Transverse colon (tissue), 4 donors: ENCODE results near the gene C3orf52. TPM values are rescaled to one million over a fixed set of nuclear protein-coding genes. Genes with fewer than 3 reads are reported as not detected.

Experiments used
- DNase-seq: peaks from one replicate; pipeline ENCODE4 v3.0.0-alpha.2; 2019
- H3K27ac ChIP-seq, 4 donors: fragments of 200-600 bp; sonication (generic); 2 replicates each; pipeline ENCODE4 v1.5.1; 2016 to 2018; ENCODE audit warnings: inconsistent platforms in 4 of 4
- H3K27me3 ChIP-seq: fragments of 200-600 bp; sonication (generic); 2 replicates; pipeline ENCODE4 v1.5.1; 2017; ENCODE audit warnings: inconsistent platforms
- H3K36me3 ChIP-seq, 4 donors: fragments of 200-600 bp; sonication (generic); 2 replicates each; pipeline ENCODE4 v1.5.1; 2017 to 2019; ENCODE audit warnings: inconsistent platforms in 4 of 4
- H3K4me1 ChIP-seq, 4 donors: fragments of 200-600 bp; sonication (generic); 2 replicates each; pipeline ENCODE4 v1.5.1; 2017 to 2020; ENCODE audit warnings: inconsistent platforms in 4 of 4
- H3K4me3 ChIP-seq, 4 donors: fragments of 200-600 bp; sonication (generic); 1 replicate in 1 of 4; 2 replicates in 3 of 4; pipeline versions ENCODE4 v1.5.1 to v1.6.1; 2017 to 2019; ENCODE audit warnings: inconsistent platforms in 4 of 4
- H3K9me3 ChIP-seq, 2 donors: fragments of 200-600 bp; sonication (generic); 2 replicates each; pipeline ENCODE4 v1.5.1; 2017 to 2019; ENCODE audit warnings: inconsistent platforms in 2 of 2
- CTCF ChIP-seq, 5 experiments: fragments of 200-600 bp in 3 of 5; fragments of 450-650 bp in 2 of 5; sonication (generic) in 3 of 5; IDR thresholded peaks; 1 replicate in 2 of 5; 2 replicates in 3 of 5; pipeline ENCODE4 v1.5.1; 2016 to 2017; ENCODE audit warnings: antibody characterized with exemption in 5 of 5, inconsistent platforms in 3 of 5, mild to moderate bottlenecking in 2 of 5, moderate library complexity in 1 of 5
- EP300 ChIP-seq: sonication (generic); formaldehyde crosslinking; IDR thresholded peaks from one replicate; pipeline ENCODE4 v1.6.1; 2017; ENCODE audit warnings: antibody characterized with exemption, low read depth
- POLR2A ChIP-seq: fragments of 450-650 bp; IDR thresholded peaks from one replicate; pipeline ENCODE4 v1.6.1; 2016; ENCODE audit warnings: antibody characterized with exemption, mild to moderate bottlenecking, moderate library complexity
- POLR2AphosphoS5 ChIP-seq, 3 donors: sonication (generic); formaldehyde crosslinking; IDR thresholded peaks; one replicate each; pipeline ENCODE4 v1.6.1; 2016; ENCODE audit warnings: antibody characterized with exemption in 3 of 3
- whole genome bisulfite sequencing, 2 donors: methylation state at CpG; one replicate each; pipeline ENCODE4 v1.1.5; 2018; ENCODE audit warnings: low coverage in 1 of 2; 5-methylcytosine and 5-hydroxymethylcytosine counted together
- in situ Hi-C, 4 donors: fragments of 200-750 bp; cut with MboI; loops; one replicate each; pipeline versions ENCODE4 v1.15.0 to v1.15.1; 2017; ENCODE audit warnings: low sequenced_read_pairs in 3 of 4, low pct_ligation_motif_present in 1 of 4, low pct_unique_long_range_greater_than_20kb in 1 of 4
- intact Hi-C: fragments of 100-400 bp; cut with DNase I; formaldehyde crosslinking; loops from one replicate; pipeline ENCODE4 v1.15.1; 2023; ENCODE audit warnings: low total_unique reads
- total RNA-seq, 4 donors: library from RNA; depleted of rRNA; stranded (reverse); fragments of >200 nt; gene quantifications; one replicate each; pipeline ENCODE4 v1.1.0, GENCODE V29; 2016

Gene C3orf52
- total RNA-seq, 4 donors from 2014 or later: 26.9 to 65.7 (median 47.1) TPM

- WGBS, 2 donors: 71 to 72% methylated on average over 8 of the region's 8 CpGs
- DNase-seq: no peak
- Histone ChIP-seq H3K27ac (no peak overlapping the region), H3K9me3 (no peaks in the 10 kb centered on the region), H3K36me3 (no peaks in the 10 kb centered on the region), H3K4me3 (no peak overlapping the region), H3K4me1 (peaks cover 0 to 2% (median 0%) of the 10 kb centered on the region in 4 donors), H3K27me3 (no peaks in the 10 kb centered on the region)
- in situ Hi-C loops: no loop called here
- intact Hi-C loops: no loop called here
- TF ChIP-seq EP300 (no peak), CTCF (IDR thresholded peaks at IDR 0.05) (no peak), POLR2AphosphoS5 (IDR thresholded peaks at IDR 0.05) (no peak), POLR2A (no peak)
These were observed 37.3 kb upstream of the C3orf52 start for GRCh38 chr3:112048911-112049310.

GRCh38 chr3:112053229-112053628 lies 33.0 kb upstream of the C3orf52 start:
- H3K9me3 ChIP-seq: no peaks in the 10 kb centered on the region
- H3K4me3 ChIP-seq: no peak overlapping the region
- in situ Hi-C loops: no loop called here
- no peaks in the 10 kb centered on the region for H3K36me3 ChIP-seq
- WGBS, 2 donors: 36 to 60% methylated on average over 1 of the region's 1 CpG
- TF ChIP-seq POLR2AphosphoS5 (IDR thresholded peaks at IDR 0.05) (no peak), CTCF (IDR thresholded peaks at IDR 0.05) (no peak), POLR2A (no peak), EP300 (no peak)
- no peaks in the 10 kb centered on the region for H3K27me3 ChIP-seq
- intact Hi-C loops: no loop called here
- DNase-seq: no peak
- H3K4me1 ChIP-seq: no peaks in the 10 kb centered on the region
- H3K27ac ChIP-seq: no peak overlapping the region

DNA sequence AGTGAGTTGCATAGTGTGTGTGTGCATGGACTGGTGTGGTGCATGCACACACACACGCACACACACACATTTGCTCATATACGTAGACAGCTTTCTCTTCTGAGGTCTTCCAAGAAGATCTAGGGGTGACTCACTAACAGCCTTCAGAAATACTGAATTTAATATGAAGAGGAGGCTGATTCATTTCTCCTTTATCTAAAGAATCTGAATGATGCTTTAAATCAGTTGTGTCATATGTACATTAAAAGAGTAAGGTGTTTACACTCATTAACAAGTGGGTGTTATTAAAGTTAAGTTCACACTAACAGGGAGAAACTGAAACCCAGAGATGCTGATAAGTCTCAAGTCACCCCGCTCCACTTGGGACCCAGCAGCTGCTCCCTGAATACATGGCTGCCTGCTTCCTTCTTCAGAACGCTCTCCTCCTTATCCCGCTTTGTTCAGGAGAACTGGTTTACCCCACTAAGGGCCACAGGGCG lies 29.7 kb upstream of the C3orf52 start:
- Histone ChIP-seq H3K4me1 (no peaks in the 10 kb centered on the region), H3K9me3 (no peaks in the 10 kb centered on the region), H3K27me3 (no peaks in the 10 kb centered on the region), H3K36me3 (no peaks in the 10 kb centered on the region), H3K27ac (no peak overlapping the region), H3K4me3 (no peak overlapping the region)
- no peak for TF ChIP-seq EP300
- no peak for TF ChIP-seq POLR2AphosphoS5 (IDR thresholded peaks at IDR 0.05)
- no peak for TF ChIP-seq CTCF (IDR thresholded peaks at IDR 0.05)
- TF ChIP-seq POLR2A: no peak
- intact Hi-C loops: no loop called here
- in situ Hi-C loops: no loop called here
- 71 to 74% methylated on average over 4 to 6 of the region's 6 CpGs for WGBS, 2 donors
- no peak for DNase-seq

DNA sequence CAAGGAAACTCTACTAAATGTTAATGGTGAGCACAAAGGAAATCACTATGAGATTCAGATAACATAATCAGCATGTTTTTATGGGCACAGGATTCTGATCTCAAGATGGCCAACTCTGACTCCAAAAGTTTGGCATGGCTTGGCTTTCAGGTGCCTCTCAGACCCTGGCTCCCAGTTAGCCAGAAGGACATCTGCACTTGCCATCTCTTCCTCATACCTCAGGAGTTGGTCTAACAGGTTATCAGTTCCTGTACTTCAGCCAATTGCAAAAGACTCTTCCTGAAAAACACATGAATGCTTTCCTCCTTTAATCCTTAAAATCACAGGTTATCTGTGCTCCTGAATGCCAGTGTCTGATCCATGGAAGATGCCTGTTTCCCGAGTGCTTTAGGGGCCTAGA lies 26.7 kb upstream of the C3orf52 start:
- DNase-seq: no peak

More for the DNA sequence above, 26.7 kb upstream of the C3orf52 start:
- Histone ChIP-seq H3K4me1 (no peaks in the 10 kb centered on the region), H3K27me3 (no peaks in the 10 kb centered on the region), H3K36me3 (no peaks in the 10 kb centered on the region), H3K27ac (no peak overlapping the region), H3K4me3 (no peak overlapping the region), H3K9me3 (no peaks in the 10 kb centered on the region)
- in situ Hi-C loops (no loop called here), intact Hi-C loops (no loop called here)
- TF ChIP-seq POLR2AphosphoS5 (IDR thresholded peaks at IDR 0.05) (no peak), CTCF (IDR thresholded peaks at IDR 0.05) (no peak), POLR2A (no peak), EP300 (no peak)
- WGBS, 2 donors: 83% methylated on average over 1 of the region's 1 CpG; no CpG with 5 or more reads in 1 of the 2 donors
